IPS-NIHi7 (cell line): ENCODE results near the gene DNAH12.
"Not testable (repeated sequence)": the region's sequence is repeated elsewhere in the genome, so short reads cannot be mapped to it uniquely, and the experiment has no call there.

Experiments
- DNase-seq: peaks from one replicate; pipeline ENCODE4 v3.0.0; 2012; ENCODE audit warnings: mixed read lengths; ENCODE audit errors: extremely low spot score

The DNAH12 gene

GRCh38 chr3:57331078-57331610 lies 213.0 kb downstream of the DNAH12 start:
- DNase-seq, result no peak

GRCh38 chr3:57326498-57326897 lies 217.6 kb downstream of the DNAH12 start:
- DNase-seq, result not testable (repeated sequence)

GRCh38 chr3:57314204-57314603 lies 229.9 kb downstream of the DNAH12 start:
- DNase-seq, result no peak

DNA sequence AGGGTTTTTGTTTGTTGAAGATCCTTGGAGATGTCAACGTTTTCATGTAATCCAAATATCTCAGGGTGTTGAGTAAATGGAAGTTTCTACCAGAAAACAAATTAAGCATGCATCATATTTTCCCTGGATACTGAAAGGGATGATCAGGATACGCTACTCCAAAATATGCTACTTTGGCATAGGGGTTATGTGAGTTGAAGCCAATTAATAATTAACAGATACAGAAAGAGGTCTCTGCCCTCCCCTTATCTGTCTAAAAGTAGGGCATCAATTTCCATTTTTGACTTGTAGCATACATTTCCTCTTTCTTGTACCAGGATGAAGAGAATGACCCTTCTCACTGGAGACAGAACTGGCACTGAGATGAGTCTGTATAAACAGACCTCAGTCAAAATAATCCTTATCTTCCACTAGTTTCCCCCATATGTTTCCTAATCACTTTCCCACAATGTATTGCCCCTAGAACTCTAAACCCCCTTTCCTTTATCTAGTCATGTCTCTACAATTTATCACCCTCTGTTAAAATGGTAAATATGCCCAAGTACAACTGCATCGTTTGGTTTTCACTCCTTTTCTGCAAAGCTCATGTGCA lies 234.3 kb downstream of the DNAH12 start:
- no peak for DNase-seq

GRCh38 chr3:57303520-57303919 lies 240.6 kb downstream of the DNAH12 start:
- DNase-seq, result not testable (repeated sequence)

DNA sequence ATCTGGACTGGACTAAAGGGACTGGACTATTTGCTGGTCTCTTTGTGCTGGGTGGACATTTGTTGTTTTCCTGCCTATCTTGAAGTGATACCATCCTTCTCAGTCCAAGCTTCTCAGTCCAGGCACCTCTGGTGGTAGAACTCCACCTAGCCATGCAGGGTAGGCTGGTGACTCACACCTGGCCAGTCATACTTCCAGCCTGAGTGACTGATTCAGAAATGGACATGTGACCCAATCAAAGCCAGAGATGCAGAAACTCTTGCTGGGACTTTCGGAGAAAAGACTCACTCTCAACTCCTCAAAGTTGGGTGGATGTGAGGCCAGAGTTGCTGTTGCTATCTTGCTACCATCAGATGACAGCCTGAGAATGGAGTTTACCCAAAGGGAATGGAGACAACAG lies 246.1 kb downstream of the DNAH12 start:
- DNase-seq, result no peak

DNA sequence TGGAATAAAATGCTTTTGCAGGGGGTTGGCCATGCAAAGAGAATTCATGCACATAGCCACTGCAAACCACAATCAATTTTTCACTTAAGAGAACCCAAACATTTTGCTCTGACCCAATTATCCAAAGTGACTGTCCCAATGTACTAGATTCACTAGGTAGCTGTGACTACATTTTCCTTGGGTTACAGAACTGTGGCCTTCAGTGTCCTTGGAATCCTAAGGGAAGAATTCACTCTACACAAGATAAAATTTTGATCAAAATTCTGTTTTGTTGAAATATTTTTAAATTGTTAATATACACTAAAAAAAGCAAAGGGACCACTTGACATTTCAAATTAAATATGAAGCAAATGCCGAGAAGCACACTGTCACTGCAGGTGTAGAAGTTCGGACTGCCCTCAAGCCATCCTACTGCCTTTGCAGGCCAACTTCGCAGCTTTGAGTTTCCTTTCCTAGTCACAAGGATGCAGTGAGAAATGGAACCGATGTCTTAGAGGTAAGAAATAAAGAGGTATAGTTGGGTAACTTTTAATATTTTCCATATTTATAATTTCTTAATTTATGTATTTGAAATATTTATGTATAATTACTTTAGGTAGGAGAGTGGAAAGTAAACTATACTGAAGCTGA lies 251.1 kb downstream of the DNAH12 start:
- DNase-seq, result no peak

DNA sequence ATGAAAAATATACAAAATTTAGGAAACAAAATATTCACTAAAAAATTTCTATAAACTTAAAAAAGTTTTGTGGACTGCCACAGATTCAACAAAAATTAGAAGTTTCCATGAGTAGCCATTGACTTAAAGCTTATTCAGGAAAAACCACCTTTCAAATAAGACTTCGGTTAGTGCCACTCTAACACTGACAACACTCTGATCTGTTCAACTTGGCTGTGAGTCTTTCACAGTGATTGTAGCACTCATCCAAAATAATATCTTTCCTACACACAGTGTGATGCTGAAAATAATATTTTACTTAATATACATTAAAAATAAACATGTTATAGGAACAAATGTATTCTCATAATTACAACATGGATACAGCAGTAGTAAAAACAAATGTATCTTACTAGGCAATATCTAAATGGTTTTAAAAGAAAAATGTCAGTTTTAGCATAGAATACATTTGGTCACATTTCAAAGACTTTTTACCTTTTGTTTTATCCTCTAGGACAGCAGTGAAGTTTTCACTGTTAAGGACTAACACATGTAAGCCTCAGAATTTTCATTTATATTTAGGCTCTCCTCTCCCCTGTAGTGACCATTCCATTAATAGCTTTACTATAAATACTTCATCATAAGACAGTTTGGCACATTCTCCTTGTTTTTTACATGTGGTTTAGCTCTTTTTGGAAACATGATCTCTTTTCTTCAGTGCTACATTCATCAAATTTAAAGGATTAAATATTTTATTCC lies 251.8 kb downstream of the DNAH12 start, which contains the start of gene ASB14:
TSS of gene ASB14 (minus strand) at position 527 of the 738 bp plus-strand sequence. CDS start 652 bp downstream, outside the sequence.
- no peak for DNase-seq

DNA sequence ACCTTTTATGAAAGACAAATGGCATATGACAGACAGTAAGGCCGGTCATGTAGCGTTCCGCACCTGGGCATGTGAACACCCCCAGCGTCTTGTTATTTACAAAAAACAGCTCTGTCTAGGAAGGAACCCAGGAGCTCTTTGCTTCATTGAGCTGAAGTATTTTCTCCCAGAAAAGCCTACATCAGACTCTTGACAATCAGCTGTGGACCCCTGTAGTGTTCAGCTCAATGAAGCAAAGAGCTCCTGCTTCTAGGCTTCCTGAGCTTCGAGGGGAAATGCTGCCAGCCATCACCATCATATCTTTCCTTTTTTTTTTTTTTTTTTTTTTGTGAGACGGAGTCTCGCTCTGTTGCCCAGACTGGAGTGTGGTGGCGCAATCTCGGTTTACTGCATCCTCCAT lies 255.7 kb downstream of the DNAH12 start:
- DNase-seq, result no peak

- DNase-seq, result no peak
Observed at GRCh38 chr3:57287205-57287604, 256.9 kb downstream of the DNAH12 start.

GRCh38 chr3:57283334-57283733 lies 260.8 kb downstream of the DNAH12 start:
- no peak for DNase-seq

DNA sequence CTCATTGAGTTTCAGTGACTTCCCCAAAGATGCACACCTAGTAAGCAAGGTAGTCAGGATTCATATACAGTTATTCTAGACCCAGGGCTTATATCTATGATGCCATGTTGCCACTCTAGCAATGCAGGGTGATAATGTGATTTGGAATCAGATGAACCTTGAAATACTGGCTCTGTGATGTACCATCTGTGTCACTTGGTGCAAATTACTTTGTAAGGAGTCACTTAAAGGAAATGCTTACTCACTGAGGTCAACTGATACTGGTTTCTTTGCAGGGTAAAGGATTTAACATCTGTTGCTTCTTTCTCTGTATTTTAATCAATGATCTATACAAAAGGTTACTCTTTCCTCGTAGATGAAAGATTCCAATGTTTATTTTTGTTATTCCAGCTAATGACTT lies 262.4 kb downstream of the DNAH12 start:
- DNase-seq, result no peak

DNA sequence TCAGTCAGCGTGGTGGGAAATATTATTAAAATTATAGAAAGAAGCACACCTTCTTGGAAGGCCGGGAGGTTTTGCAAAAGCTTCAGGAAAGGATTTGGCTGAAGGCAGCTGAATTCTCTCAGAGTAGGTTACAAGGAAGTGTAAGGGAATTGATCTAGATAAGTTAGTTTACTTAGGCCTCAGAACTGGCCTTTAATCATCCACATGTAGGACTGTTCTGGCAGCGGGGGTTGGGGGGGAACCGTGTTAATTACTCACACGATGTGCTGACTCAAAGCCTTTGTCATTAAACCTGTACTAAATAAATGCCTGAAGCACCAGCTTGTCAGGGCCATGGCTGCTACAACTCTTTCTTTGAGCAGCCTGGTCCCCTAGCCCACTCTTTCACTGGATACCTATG lies 264.5 kb downstream of the DNAH12 start:
- no peak for DNase-seq

DNA sequence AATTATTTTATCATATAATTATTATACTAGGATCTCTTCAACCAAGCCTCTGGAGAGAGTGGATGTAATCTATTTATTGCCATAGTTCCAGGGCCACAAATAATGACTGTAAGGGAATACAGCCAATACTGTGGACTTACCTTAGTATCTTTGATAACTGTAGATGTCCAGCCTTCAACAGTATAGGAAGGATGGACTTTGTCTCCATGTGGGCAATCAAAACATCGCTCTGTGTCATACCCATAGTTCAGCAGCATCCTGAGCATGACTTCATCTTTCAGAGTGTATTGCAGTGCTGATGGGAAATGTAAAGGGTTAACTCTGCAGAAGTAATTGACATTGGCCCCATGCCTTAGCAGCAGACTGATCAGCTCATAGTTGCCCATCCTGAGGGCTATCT lies 265.9 kb downstream of the DNAH12 start:
- no peak for DNase-seq

DNA sequence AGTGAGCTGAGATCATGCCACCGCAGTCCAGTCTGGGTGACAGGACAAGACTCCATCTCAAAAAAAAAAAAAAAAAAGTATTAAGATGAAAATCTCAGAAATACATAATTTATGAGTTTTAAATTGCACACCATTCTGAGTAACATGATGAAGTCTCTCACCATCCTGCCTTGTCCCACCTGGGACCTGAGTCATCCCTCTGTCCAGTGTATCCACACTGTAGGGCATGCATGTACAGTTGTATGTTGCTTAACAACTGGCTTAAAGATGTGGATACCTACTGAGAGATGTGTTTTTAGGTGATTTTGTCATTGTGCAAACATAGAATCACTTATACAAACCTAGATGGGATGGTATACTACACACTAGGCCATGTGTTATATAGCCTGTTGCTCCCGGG lies 268.8 kb downstream of the DNAH12 start:
- no peak for DNase-seq

DNA sequence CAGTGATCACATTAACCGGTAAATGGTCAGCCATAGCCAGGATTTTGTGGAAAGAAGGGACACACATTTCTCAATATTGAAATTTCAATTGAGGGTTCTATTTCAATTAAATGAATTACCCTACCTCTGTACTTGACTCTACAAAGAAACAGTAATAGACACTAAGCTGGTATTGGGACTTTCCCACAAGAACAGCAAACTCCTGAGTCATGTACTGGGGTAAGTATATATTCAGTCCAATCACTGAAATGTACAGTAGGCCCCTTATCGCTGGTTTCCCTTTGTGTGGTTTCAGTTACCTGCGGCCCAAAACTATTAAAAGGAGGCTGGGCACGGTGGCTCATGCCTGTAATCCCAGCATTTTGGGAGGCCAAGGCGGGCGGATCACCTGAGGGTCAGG lies 269.3 kb downstream of the DNAH12 start:
- no peak for DNase-seq

- DNase-seq, result no peak
Observed at GRCh38 chr3:57268416-57268815, 275.7 kb downstream of the DNAH12 start.

- DNase-seq, result no peak
Observed at GRCh38 chr3:57261929-57262328, 282.2 kb downstream of the DNAH12 start.

DNA sequence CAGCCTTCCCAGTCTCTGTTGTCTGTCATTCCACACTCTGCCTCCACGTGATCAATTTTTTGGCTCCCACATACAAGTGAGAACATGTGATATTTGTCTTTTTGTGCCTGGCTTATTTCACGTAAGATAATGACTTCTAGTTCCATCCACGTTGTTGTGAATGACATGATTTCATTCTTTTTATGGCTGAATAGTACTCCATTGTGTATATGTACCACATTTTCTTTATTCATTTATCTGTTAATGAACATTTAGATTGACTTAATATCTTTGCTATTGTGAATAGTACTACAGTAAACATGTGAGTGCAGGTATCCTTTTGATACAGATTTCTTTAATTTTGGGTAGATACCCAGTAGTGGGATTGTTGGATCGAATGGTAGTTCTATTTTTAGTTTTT lies 283.0 kb downstream of the DNAH12 start:
- DNase-seq, result no peak

DNA sequence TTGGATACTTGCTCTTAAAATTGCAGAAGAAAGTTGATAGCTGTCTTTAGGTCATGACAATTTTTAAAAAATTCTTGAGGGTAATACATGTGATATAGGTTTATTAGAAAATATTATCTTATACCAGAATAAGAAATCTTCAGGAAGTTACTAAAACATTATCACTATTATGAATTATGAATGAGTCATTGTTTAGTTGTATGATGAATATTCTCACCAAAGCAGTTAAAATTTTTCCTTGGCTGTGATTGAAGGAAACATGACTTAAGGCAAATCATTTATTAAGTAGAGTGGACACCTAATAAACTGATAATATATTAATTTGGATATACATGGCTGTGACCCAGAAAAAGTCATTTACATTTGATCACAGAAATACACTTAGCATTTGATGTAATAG lies 286.5 kb downstream of the DNAH12 start:
- no peak for DNase-seq

DNA sequence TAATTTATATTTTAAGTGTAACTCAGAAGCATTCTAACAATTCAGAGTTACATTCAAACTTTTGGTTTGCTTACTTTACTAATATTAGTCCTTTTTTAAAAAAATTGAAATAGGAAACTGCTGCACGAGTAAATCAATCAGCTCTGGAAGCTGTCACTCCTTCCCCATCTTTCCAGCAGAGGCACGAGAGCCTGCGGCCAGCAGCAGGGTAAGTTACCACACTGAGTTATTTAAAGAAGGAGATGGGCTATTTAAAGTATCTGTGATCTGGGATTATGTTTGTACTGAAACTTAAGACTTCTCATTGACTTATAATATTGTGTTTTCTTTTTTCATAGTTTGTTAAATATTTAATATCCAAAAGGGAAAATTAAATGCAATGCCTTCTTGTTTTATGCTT lies 287.3 kb downstream of the DNAH12 start:
- no peak for DNase-seq

GRCh38 chr3:57252404-57252803 lies 291.7 kb downstream of the DNAH12 start:
- DNase-seq, result no peak

- no peak for DNase-seq
Observed at GRCh38 chr3:57244946-57245345, 299.2 kb downstream of the DNAH12 start.
